Keratinocyte (primary cell): ENCODE data around the gene ANO3. TPM values are rescaled to one million over a fixed set of nuclear protein-coding genes. Genes with fewer than 3 reads are reported as not detected.

Experiments
- DNase-seq: peaks from one replicate; pipeline ENCODE4 v3.0.0-alpha.2; 2011; ENCODE audit warnings: low read depth, missing footprints, low spot score
- FAIRE-seq: peaks from 2 replicates; lab custom pipeline; 2011; peaks lifted over from hg19 to GRCh38; lab: Jason Lieb, UNC
- H2AFZ ChIP-seq: 2 replicates; pipeline ENCODE4 v1.6.0; 2012; ENCODE audit warnings: low read length, control low read depth, inconsistent platforms; ENCODE audit not compliant: control insufficient read depth
- H3K27ac ChIP-seq: 2 replicates; pipeline ENCODE4 v1.5.1; 2011; ENCODE audit warnings: low read length; ENCODE audit not compliant: control insufficient read depth, insufficient read depth
- H3K27me3 ChIP-seq: 3 replicates; pipeline ENCODE4 v1.6.0; 2011; ENCODE audit warnings: low read length; ENCODE audit not compliant: control insufficient read depth, insufficient read depth; ENCODE audit errors: extremely low read depth
- H3K36me3 ChIP-seq, 2 experiments: 2 replicates in 1 of 2; 3 replicates in 1 of 2; pipeline ENCODE4 v1.5.1; 2011; ENCODE audit warnings: low read length in 2 of 2, mild to moderate bottlenecking in 1 of 2; ENCODE audit not compliant: control insufficient read depth in 2 of 2, insufficient read depth in 2 of 2; ENCODE audit errors: extremely low read depth in 1 of 2
- H3K4me1 ChIP-seq: 3 replicates; pipeline ENCODE4 v1.5.1; 2011; ENCODE audit warnings: low read length; ENCODE audit not compliant: control insufficient read depth, insufficient read depth; ENCODE audit errors: extremely low read depth
- H3K4me2 ChIP-seq: 3 replicates; pipeline ENCODE4 v1.6.0; 2011; ENCODE audit warnings: low read depth, low read length; ENCODE audit not compliant: control insufficient read depth, insufficient read depth; ENCODE audit errors: extremely low read depth
- H3K4me3 ChIP-seq, 3 experiments: fragments of 200-600 bp in 1 of 3; sonication (generic) in 1 of 3; 2 replicates in 2 of 3; 3 replicates in 1 of 3; pipeline ENCODE4 v1.5.1; 2011 to 2016; ENCODE audit warnings: low read length in 3 of 3, mild to moderate bottlenecking in 3 of 3, control low read depth in 2 of 3, inconsistent platforms in 1 of 3, low read depth in 1 of 3, mixed read lengths in 1 of 3, mixed run types in 1 of 3, moderate library complexity in 1 of 3; ENCODE audit not compliant: control insufficient read depth in 2 of 3, insufficient read depth in 2 of 3; ENCODE audit errors: extremely low read depth in 1 of 3
- H3K79me2 ChIP-seq: 2 replicates; pipeline ENCODE4 v1.6.0; 2012; ENCODE audit warnings: low read length; ENCODE audit not compliant: control insufficient read depth, insufficient read depth
- H3K9ac ChIP-seq: 3 replicates; pipeline ENCODE4 v1.6.0; 2011; ENCODE audit warnings: low read length; ENCODE audit not compliant: control insufficient read depth, insufficient read depth; ENCODE audit errors: extremely low read depth
- H3K9me1 ChIP-seq: 3 replicates; pipeline ENCODE4 v1.6.0; 2011; ENCODE audit warnings: low read length; ENCODE audit not compliant: control insufficient read depth, insufficient read depth; ENCODE audit errors: extremely low read depth
- H3K9me3 ChIP-seq: 2 replicates; pipeline ENCODE4 v1.5.1; 2012; ENCODE audit warnings: low read depth, low read length; ENCODE audit not compliant: control insufficient read depth
- H4K20me1 ChIP-seq: 3 replicates; pipeline ENCODE4 v1.6.0; 2011; ENCODE audit warnings: low read length; ENCODE audit not compliant: control insufficient read depth, insufficient read depth; ENCODE audit errors: extremely low read depth
- CTCF ChIP-seq, 3 experiments: IDR thresholded peaks in 1 of 3; conservative IDR thresholded peaks in 1 of 3; optimal IDR thresholded peaks in 1 of 3; 2 replicates in 2 of 3; 3 replicates in 1 of 3; pipeline versions ENCODE3 to v1.5.1; 2011; ENCODE audit warnings: low read length in 3 of 3, mild to moderate bottlenecking in 3 of 3, moderate library complexity in 2 of 3, control low read depth in 1 of 3, inconsistent platforms in 1 of 3; ENCODE audit not compliant: insufficient read depth in 2 of 3; ENCODE audit errors: extremely low read depth in 1 of 3
- EZH2 ChIP-seq: IDR thresholded peaks from one replicate; pipeline ENCODE4 v1.6.1; 2012; ENCODE audit warnings: inconsistent platforms, mild to moderate bottlenecking, low read length, moderate library complexity
- dilution Hi-C: fragments of 300-500 bp; cut with MboI; formaldehyde crosslinking; loops from one replicate; pipeline ENCODE4 v1.7.0; 2020; ENCODE audit warnings: low sequenced_read_pairs; ENCODE audit not compliant: extremely low pct_ligation_motif_present
- polyA plus RNA-seq, 5 experiments: library from polyadenylated mRNA; depleted of rRNA in 3 of 5; stranded (reverse) in 3 of 5; stranded (forward) in 1 of 5; unstranded in 1 of 5; fragments of >200 nt; gene quantifications; 1 replicate in 1 of 5; 2 replicates in 3 of 5; 3 replicates in 1 of 5; pipeline versions ENCODE4 v1.2.1 to v1.2.3, GENCODE V29; 2011 to 2012; ENCODE audit warnings: missing spikeins in 2 of 5, low read depth in 1 of 5, low replicate concordance in 1 of 5

The ANO3 gene
- polyA plus RNA-seq, 1 donor (not counting 4 experiments of a cell fraction or from before 2014, with no cell fraction given): 0.01 TPM

- no peaks in the 10 kb centered on the region for H3K36me3 ChIP-seq
- H2AFZ ChIP-seq: no peak overlapping the region
- H3K9me3 ChIP-seq: no peaks in the 10 kb centered on the region
- no peak overlapping the region for H3K4me2 ChIP-seq
- no peak for TF ChIP-seq CTCF (optimal IDR thresholded peaks at IDR 0.05 in 1 of 3, IDR thresholded peaks at IDR 0.05 in 1 of 3, conservative IDR thresholded peaks at IDR 0.05 in 1 of 3; ENCODE audit: extremely low read depth in 1 of 3, insufficient read depth in 2 of 3, low read length in 3 of 3)
- TF ChIP-seq EZH2: no peak
- DNase-seq (no peak), FAIRE-seq (no peak)
- H3K79me2 ChIP-seq: no peaks in the 10 kb centered on the region
- H3K4me3 ChIP-seq: no peak overlapping the region
- no peaks in the 10 kb centered on the region for H3K9me1 ChIP-seq
- H3K27me3 ChIP-seq: no peaks in the 10 kb centered on the region
- dilution Hi-C loops: no loop called here
- H3K9ac ChIP-seq: no peak overlapping the region
- no peaks in the 10 kb centered on the region for H3K4me1 ChIP-seq
- no peaks in the 10 kb centered on the region for H4K20me1 ChIP-seq
- no peak overlapping the region for H3K27ac ChIP-seq
These were observed 222.5 kb downstream of the ANO3 start for GRCh38 chr11:26554455-26554854.

- dilution Hi-C loops: no loop called here
- Histone ChIP-seq H3K4me2 (no peak overlapping the region), H3K9me1 (no peaks in the 10 kb centered on the region), H3K27me3 (no peaks in the 10 kb centered on the region), H3K9ac (no peak overlapping the region), H3K4me1 (no peaks in the 10 kb centered on the region), H3K9me3 (no peaks in the 10 kb centered on the region), H3K27ac (no peak overlapping the region), H4K20me1 (no peaks in the 10 kb centered on the region), H3K36me3 (no peaks in the 10 kb centered on the region), H3K79me2 (no peaks in the 10 kb centered on the region), H2AFZ (no peak overlapping the region), H3K4me3 (no peak overlapping the region)
- DNase-seq: no peak
- TF ChIP-seq CTCF (optimal IDR thresholded peaks at IDR 0.05 in 1 of 3, IDR thresholded peaks at IDR 0.05 in 1 of 3, conservative IDR thresholded peaks at IDR 0.05 in 1 of 3; ENCODE audit: extremely low read depth in 1 of 3, insufficient read depth in 2 of 3, low read length in 3 of 3): no peak
- peak; percentile 5 for FAIRE-seq
These were observed 224.7 kb downstream of the ANO3 start for GRCh38 chr11:26556582-26556981.
